ENCODE measurements around the gene DPEP2NB.

The DPEP2NB gene

DNA sequence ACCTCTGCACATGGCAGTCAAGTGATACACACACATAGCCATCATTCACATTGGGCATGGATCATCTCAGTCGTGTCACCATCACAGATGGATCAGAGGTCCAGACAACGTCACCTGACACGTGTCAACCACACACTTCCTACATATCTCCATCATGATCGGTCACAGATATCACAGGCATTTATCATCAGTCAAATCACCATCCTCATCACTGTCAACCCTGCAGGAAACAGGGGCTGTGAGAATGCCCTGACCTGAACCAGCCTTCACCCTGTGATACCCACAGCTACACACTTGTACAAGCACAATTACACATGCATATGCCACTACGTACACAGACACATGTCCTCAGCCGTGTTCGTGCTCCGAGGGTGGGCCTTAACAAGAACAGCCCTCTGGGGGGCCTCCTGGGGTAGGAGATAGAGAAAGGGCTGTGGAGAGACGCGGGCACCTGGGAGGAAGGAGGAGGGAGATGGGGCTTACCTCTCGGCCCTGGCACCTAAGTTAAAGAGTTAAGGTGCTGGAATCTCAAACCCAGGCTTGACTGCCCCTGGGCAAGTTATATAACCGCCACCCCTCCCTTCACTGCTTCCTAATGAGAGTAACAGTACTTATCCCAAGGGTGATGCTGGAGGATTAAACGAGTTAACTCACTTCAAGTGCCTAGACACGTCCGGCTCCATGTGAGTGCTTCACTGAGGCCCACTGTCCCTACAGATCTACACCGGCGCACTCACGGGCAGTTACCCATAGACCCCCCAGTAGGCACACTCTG is 48.3 kb downstream of the DPEP2NB start:
- ATAC-seq (ENCODE audit: low read depth) (peak; percentile 4; the same call in 2 of the 3 replicates), DNase-seq (ENCODE audit: low spot score) (no peak)
- peak overlapping the region; percentile 77 for H3K4me3 ChIP-seq (ENCODE audit: severe bottlenecking)
- peaks cover 28% of the 10 kb centered on the region for H3K36me3 ChIP-seq (ENCODE audit: low read depth)
- H3K4me1 ChIP-seq (ENCODE audit: insufficient read depth, poor library complexity, severe bottlenecking) = peaks cover 16% of the 10 kb centered on the region
- no peaks in the 10 kb centered on the region for H3K27me3 ChIP-seq (ENCODE audit: insufficient read depth, poor library complexity, severe bottlenecking)
- H3K9me3 ChIP-seq (ENCODE audit: severe bottlenecking) = no peaks in the 10 kb centered on the region
- H3K27ac ChIP-seq (ENCODE audit: poor library complexity, severe bottlenecking) = peak overlapping the region; percentile 77
- TF ChIP-seq CTCF (IDR thresholded peaks at IDR 0.05; ENCODE audit: poor library complexity, severe bottlenecking) = no peak

DNA sequence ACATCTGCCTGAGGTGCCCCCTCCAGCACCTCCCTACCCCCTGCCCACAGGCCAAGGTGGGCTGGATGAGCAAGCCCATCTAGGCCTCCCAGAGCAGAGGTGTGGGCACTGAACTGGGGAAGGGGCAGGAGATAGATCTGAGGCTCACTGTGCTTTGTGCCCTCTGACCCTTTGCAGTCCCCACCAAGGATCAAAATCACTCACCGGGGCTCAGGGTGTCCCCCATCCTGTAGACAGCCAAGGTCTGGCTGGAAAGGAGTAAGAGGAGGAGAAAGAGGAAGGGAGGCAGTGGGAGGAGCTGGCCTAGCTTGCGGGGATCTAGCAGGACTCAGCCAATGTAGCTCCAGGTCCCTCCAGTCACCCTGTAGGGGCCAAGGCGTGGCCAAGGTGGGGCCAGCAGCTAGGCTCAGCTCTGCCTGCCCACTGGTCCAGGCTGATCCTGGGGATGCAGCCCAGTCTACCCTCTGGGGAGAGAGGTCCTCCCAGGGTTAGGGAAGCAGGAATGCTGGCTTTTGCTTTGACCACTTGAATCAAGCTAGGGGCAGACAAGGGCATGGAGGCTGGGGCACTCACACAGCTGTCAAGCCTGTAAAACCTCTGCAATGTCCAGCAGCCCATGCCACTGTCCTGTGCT is 49.0 kb downstream of the DPEP2NB start:
- Histone ChIP-seq H3K27me3 (ENCODE audit: insufficient read depth, poor library complexity, severe bottlenecking) (no peaks in the 10 kb centered on the region), H3K9me3 (ENCODE audit: severe bottlenecking) (no peaks in the 10 kb centered on the region), H3K36me3 (ENCODE audit: low read depth) (peaks cover 33% of the 10 kb centered on the region), H3K4me1 (ENCODE audit: insufficient read depth, poor library complexity, severe bottlenecking) (peaks cover 22% of the 10 kb centered on the region), H3K27ac (ENCODE audit: poor library complexity, severe bottlenecking) (peak overlapping the region; percentile 77), H3K4me3 (ENCODE audit: severe bottlenecking) (peak overlapping the region; percentile 77)
- peak; percentile 75 for DNase-seq (ENCODE audit: low spot score)
- TF ChIP-seq CTCF (IDR thresholded peaks at IDR 0.05; ENCODE audit: poor library complexity, severe bottlenecking) = no peak
- ATAC-seq (ENCODE audit: low read depth) = peak; percentile 48

- no peak for DNase-seq (ENCODE audit: low spot score)
- H3K4me3 ChIP-seq (ENCODE audit: severe bottlenecking) = peak overlapping the region; percentile 77
- H3K9me3 ChIP-seq (ENCODE audit: severe bottlenecking) = no peaks in the 10 kb centered on the region
- ATAC-seq (ENCODE audit: low read depth) = peak; percentile 15; the same call in 1 of the 3 replicates
- H3K4me1 ChIP-seq (ENCODE audit: insufficient read depth, poor library complexity, severe bottlenecking) = peaks cover 28% of the 10 kb centered on the region
- TF ChIP-seq CTCF (IDR thresholded peaks at IDR 0.05; ENCODE audit: poor library complexity, severe bottlenecking) = no peak
- peaks cover 38% of the 10 kb centered on the region for H3K36me3 ChIP-seq (ENCODE audit: low read depth)
- H3K27me3 ChIP-seq (ENCODE audit: insufficient read depth, poor library complexity, severe bottlenecking) = no peaks in the 10 kb centered on the region
- H3K27ac ChIP-seq (ENCODE audit: poor library complexity, severe bottlenecking) = peak overlapping the region; percentile 77
Observed at GRCh38 chr16:67965668-67966548, 49.8 kb downstream of the DPEP2NB start.

DNA sequence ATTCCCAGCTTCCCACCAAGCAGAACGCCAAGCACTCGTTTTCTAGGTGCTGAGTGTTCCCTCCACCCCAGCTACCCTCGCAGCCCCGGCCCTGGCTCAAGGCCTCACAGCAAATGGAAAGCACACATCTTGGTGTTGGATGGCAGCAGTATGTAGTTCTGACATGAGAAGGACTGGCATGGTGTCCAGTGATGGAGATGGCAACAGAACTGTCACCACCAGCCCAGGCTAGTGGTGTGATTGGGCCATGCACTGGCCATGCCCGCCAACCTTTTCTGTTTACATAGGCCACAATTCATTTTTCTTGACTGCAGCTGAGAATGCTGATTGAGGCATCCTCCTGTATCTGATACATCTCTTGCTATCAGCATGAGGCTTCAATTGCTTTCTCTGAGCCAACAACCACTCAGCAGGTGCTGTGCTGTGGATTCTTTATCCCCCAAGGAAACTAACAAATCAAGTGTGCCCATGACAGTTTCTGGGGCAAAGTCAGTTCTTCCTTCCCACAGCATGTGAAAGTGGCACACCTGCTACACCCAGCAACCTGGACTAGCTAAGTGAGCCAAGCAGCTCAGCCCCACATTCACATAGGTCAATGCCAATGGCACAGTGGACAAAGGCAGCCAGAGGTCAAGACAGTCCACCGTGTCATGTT is 51.1 kb downstream of the DPEP2NB start:
- ATAC-seq (ENCODE audit: low read depth) (no peak), DNase-seq (ENCODE audit: low spot score) (no peak)
- Histone ChIP-seq H3K27ac (ENCODE audit: poor library complexity, severe bottlenecking) (no peak overlapping the region), H3K36me3 (ENCODE audit: low read depth) (peaks cover 51% of the 10 kb centered on the region), H3K9me3 (ENCODE audit: severe bottlenecking) (no peaks in the 10 kb centered on the region), H3K27me3 (ENCODE audit: insufficient read depth, poor library complexity, severe bottlenecking) (no peaks in the 10 kb centered on the region), H3K4me1 (ENCODE audit: insufficient read depth, poor library complexity, severe bottlenecking) (peaks cover 40% of the 10 kb centered on the region), H3K4me3 (ENCODE audit: severe bottlenecking) (no peak overlapping the region)
- no peak for TF ChIP-seq CTCF (IDR thresholded peaks at IDR 0.05; ENCODE audit: poor library complexity, severe bottlenecking)

Measured in RWPE2 (cell line).